Measurements from ENCODE around the gene GP9.
"Not testable (repeated sequence)": the region's sequence is repeated elsewhere in the genome, so short reads cannot be mapped to it uniquely, and the experiment has no call there.

GP9 gene

DNA sequence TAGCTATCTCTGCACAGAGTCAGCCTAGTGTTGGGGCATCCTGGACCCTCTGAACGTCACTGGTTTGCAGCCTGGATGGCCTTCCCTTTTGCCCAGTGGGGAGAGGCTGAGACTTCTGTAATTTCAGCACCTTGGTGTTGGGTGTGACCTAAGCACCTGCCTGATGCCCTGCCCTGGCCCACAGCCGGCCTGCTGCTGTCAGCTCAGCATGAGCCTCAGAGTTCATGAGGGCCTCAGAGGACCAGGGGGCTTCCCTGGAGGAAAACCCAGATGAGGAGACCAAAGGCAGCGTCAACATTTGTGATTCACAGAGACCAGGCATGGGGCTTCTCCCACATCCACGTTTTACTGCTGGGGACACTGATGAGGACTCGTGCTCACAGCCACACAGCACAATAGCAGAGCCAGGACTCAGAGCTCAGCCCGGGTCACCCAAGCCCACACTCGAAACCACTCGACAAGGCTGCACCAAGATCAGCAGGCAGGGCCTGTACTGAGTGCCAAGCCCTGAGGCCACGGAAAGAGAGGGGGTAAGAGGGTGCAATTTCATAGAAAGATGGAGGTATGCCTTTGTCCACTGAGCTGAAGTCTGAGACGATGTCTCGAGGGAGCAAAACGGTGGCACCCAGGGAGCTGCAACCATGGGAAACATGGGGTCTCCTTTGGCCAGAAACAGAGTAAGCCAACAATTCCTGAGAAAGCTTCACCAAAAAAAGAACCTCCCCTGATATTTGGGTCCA lies 9.9 kb upstream of the GP9 start:
- no peak for DNase-seq (ENCODE audit: low read depth)

- peak; percentile 13 for DNase-seq (ENCODE audit: low read depth)
These were observed 8.7 kb upstream of the GP9 start for GRCh38 chr3:129051871-129052340.

DNA sequence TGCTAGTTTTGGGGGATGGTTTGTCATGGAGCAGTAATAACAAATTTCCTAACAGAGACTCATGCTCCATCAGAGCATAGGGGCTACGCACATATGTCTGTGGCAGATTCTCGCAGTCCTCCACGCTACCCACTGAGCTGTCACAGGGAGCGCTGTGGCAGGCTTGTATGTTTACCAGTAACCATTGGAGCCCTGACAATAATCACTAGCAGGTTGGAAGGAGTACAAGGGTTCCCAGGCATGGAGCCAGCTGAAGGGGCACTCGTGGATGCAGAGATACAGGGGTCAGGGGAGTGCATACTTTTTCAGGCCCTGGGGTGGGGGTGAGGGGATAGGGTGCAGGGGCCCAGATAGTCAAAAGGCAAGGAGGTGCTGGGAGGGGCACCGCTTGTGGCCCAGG lies 7.9 kb upstream of the GP9 start:
- no peak for DNase-seq (ENCODE audit: low read depth)

DNA sequence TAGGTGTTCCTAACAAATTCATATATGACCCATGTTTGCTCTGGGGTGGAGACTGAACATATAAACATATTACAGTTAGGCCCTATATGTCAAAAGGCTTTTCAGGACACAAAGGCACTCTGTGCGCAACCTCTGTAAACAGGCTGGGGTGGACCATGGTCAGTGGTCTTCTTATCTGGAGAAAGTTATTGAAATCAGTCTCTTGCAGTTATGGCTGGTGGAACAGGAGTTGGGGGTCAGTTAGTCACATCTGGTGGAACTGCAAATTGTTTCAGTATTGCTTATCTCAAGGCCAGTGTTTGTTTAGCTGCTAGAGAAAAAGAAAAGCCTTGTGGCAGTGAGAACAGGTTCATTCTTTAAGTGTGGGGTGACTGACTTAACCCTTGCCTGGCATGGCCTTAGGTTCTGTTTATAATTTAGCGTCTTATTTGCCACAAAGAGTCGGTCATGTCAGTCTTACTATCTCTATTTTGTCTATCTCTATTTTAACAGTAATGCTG lies 5.9 kb upstream of the GP9 start:
- DNase-seq (ENCODE audit: low read depth), result no peak

DNA sequence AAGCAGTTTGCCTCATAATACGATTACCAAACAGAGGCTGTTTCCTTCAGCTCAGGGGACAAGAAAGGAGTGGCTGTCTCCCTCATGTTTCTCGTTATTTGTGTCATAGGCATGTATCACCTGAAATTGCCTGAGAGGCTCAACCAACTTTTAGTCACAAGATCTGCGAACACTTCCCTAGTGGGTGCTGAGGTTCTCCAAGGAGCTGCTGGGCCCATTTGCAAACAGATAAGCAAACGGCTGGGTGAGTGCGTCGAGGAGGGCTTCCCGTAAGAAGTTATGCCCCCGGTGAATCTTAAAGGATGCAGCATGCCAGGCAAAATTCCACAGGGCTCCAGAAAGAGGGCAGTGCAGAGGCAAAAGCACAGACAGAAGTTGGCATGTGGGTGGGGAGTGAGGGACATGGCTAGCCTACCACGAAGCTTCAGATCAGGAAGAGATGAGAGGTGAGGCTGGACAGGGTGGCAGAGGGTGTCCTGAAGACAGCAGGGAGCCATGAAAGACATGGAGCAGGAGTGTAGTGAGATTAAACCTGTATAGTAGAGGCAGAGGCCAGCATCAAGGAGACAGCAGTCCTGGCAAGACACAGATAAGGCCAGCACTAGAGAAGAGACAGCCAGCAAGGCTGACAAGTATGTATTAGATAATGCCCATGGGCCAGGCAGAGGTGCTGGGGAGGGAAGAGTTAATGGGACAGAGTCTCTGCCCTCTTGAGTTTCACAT lies 4.0 kb upstream of the GP9 start:
- DNase-seq (ENCODE audit: low read depth), result no peak

GRCh38 chr3:129057249-129057648 lies 3.3 kb upstream of the GP9 start:
- no peak for DNase-seq (ENCODE audit: low read depth)

DNA sequence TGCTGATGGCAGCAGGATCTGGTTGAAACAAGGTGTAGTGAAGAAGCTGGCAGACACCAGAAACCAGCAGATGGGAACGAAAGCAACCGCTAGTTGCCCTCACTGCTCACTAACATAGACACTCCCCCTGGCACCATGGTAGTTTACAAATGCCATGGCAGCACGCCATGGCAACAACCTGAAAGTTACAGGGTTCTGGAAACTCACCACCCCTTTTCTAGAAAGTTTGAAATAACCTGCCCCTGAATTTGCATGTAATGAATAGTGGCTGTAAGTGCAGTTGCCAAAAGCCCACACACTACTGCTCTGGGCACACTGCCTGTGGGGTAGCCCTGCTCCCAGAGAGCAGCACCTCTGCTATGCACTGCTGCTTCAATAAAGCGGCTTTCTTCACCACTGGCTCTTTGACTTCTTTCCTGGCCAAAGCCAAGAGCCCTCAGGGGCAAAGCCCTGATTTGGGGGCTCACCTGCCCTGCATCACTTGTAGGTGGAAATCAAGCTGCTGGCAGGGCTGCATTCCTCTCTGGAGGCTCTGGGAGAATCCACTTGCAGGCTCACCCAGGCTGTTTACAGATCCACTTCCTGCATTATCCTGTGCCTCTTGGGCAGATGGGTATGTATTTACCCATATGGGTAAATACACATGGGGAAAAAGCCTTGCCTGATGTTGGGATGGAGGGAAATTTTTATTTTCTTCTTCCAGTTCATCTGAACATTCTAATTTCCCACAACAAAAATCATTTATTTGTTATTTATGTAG lies 2.0 kb upstream of the GP9 start:
- DNase-seq (ENCODE audit: low read depth), result no peak

DNA sequence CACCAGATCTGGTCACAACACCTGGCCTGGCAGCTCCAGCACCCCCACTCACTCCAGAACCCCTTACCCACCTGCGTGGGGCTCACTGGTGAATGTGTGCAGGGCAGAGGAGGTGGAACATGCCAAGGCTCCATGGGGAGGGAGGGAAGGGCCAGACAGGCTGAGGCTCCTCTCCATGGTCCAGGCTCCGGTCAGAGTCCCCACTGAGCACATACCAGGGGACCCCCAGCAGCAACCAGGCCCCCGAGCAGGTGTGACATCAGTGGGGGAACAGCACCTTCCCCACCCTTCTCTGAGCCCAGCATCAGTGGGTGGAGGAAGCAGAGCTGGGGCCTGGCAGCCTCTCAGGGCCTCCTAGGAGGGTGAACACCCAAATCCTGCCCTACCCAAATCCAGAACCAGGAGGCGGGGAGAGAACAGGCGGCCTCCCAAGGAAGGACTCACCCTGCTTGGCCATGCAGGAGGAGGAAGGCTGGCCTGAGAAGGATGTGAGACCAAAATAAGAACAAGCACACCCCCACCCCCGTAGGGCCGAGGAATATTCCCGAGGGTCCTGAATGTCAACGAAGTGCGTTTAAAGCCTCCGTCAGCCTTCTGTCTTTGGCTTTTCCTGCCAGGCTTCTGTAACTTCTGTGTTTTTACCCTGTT lies 1.1 kb upstream of the GP9 start:
- DNase-seq (ENCODE audit: low read depth), result no peak

GRCh38 chr3:129061023-129061887 lies 676 bp downstream of the GP9 start:
- no peak for DNase-seq (ENCODE audit: low read depth)

DNA sequence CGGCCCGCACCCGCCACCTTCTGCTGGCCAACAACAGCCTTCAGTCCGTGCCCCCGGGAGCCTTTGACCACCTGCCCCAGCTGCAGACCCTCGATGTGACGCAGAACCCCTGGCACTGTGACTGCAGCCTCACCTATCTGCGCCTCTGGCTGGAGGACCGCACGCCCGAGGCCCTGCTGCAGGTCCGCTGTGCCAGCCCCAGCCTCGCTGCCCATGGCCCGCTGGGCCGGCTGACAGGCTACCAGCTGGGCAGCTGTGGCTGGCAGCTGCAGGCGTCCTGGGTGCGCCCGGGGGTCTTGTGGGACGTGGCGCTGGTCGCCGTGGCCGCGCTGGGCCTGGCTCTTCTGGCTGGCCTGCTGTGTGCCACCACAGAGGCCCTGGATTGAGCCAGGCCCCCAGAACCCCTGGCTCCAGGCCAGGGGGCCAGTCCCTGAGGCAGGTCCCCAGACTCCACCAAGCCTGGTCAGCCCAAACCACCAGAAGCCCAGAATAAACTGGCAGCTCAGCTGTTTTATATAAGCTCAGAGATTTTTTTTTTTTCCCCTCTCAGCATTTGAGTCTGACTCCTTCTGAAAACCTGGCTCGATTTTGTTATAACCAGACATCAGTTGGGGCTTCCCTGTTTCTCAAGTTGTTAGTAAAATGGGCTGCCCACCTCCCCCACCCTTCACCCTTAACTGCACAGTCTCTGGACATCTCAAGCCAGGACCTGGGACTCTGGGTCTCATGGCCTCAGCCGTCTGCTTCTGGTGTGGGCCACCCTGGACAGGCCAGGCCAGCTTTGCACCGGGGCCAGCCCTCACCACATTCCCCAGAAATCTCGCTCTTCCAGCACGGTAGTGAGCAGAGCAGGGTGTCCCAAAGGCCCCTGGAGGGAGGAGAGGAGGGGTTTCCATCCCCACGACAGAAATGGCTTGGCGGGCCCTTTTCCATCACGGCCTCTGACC lies 1.6 kb downstream of the GP9 start:
- no peak for DNase-seq (ENCODE audit: low read depth)

DNA sequence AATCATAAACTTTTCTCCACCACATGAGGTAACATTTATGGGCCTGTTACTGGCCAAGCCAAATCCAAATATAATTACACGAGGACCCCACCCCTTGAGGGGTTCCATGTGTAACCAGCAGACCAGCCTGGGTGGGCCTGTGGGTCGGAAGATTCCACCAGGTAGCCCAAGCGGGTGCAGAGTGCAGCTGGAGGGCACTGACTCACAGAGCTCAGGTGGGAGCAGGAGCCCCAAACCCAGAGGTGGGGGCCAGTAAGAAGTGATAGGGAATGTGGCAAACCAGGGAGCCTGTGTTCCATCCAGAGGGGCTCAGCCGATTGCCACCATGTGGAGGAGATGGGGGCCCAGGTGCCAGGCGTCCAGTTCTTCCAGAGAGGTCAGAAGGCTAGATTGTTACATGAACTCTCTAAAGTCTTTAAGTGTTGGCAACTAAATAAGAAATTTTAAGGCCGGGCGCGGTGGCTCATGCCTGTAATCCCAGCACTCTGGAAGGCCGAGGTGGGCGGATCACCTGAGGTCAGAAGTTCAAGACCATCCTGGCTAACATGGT lies 2.6 kb downstream of the GP9 start:
- DNase-seq (ENCODE audit: low read depth), result no peak

DNA sequence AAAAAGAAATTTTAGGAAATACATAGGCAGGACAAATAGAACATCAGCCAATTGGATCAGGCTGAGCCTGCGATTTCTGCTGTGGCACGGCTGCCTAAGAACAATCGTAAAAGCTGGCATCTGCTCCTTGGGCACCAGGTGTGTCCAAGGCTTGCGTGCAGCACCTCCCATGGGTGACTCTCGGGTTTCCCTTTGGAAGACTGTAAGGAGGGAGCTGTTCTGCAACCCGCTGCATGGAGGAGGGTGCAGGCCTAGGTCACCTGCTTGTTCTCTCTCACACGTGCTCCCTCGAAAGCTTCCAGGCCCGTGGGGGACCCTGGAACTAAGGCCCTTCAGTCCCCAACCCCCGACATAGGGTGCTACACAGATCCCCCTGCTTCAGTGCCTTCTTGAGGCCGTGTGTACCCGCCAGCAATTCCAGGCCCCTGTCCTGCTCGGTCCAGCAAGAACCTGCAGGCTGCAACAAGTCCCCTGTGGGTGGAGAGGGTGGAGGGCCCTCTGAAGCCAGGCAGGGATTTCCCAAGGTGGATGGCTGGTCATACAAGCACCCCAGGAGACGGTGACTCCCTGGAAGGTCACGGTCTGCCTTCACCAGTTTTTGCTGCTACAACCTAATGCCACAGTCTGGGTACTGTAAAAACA lies 3.4 kb downstream of the GP9 start:
- no peak for DNase-seq (ENCODE audit: low read depth)

GRCh38 chr3:129065016-129065719 lies 4.6 kb downstream of the GP9 start:
- no peak for DNase-seq (ENCODE audit: low read depth)

DNA sequence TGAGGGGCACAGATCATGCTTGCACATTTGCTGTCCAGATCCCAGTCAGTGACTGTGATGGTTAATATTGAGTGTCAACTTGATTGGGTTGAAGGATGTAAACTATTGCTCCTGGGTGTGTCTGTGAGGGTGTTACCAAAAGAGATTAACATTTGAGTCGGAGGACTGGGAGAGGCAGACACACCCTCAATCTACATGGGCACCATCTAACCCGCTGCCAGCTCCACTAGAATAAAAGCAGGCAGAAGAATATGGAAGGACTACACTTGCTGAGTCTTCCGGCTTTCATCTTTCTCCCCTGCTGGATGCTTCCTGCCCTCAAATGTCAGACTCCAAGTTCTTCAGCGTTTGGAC lies 5.1 kb downstream of the GP9 start:
- DNase-seq (ENCODE audit: low read depth), result no peak

DNA sequence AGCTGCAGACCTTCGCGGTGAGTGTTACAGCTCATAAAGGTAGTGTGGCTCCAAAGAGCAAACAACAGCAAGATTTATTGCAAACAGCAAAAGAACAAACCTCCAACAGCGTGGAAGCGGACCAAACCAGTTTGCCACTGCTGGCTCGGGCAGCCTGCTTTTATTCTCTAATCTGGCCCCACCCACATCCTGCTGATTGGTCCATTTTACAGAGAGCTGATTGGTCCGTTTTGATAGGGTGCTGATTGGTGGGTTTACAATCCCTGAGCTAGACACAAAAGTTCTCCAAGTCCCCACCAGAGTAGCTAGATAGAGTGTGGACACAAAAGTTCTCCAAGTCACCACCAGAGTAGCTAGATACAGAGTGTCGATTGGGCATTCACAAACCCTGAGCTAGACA lies 7.1 kb downstream of the GP9 start:
- DNase-seq (ENCODE audit: low read depth), result not testable (repeated sequence)

- DNase-seq (ENCODE audit: low read depth), result no peak
These were observed 7.8 kb downstream of the GP9 start for GRCh38 chr3:129068291-129068886.

DNA sequence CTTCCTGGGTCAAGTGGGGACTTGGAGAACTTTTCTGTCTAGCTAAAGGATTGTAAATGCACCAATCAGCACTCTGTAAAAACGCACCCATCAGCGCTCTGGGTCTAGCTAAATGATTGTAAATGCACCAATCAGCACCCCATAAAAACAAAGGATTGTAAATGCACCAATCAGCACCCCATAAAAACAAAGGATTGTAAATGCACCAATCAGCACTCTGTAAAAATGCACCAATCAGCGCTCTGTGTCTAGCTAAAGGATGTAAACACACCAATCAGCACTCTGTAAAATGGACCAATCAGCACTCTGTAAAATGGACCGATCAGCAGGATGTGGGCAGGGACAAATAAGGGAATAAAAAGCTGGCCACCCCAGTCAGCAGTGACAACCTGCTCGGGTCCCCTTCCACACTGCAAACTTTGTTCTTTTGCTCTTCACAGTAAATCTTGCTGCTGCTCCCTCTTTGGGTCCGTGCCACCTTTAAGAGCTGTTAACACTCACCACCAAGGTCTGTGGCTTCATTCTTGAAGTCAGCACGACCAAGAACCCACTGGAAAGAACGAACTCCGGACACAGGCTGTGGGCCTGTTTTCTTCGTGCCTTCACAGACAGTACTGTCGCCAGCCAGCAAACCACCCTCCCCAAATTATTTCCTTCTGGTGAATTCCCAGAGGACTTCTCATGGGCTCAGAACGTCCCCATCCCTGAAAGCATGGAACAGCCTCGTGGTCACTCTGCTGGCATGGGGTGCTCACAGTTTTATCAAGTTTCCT lies 8.9 kb downstream of the GP9 start:
- DNase-seq (ENCODE audit: low read depth), result not testable (repeated sequence)
